ENCODE measurements around the gene ANXA11.
"Not testable (repeated sequence)": the region's sequence is repeated elsewhere in the genome, so short reads cannot be mapped to it uniquely, and the experiment has no call there.

DNA sequence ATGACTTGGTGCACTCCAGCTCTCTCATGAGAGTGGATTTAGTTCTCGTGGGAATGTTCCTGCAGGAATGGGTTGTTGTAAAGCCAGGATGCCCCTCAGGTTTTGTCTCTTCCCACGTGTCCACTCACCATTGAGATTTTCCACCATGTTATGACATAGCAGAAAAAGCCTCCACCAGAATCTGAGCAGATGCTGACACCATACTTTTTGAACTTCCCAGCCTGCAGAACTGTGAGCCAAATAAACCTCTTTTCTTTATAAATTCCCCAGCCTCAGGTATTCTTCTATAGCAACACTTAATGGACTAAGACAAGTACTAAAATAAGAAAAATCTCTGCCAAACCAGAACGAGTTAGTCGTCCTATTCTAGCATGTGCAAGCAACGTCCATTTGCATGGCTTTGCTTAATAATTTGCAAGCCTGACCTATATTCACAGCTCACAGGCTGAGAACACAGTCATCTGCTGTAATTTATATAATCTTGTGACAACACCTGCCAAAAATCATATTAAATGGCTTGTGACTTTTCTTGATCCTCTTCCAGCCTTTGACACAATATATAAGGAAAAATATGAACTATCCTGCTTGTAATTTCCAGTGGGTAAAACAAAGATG lies 9.1 kb upstream of the ANXA11 start:
- TF ChIP-seq, protein P1, sequence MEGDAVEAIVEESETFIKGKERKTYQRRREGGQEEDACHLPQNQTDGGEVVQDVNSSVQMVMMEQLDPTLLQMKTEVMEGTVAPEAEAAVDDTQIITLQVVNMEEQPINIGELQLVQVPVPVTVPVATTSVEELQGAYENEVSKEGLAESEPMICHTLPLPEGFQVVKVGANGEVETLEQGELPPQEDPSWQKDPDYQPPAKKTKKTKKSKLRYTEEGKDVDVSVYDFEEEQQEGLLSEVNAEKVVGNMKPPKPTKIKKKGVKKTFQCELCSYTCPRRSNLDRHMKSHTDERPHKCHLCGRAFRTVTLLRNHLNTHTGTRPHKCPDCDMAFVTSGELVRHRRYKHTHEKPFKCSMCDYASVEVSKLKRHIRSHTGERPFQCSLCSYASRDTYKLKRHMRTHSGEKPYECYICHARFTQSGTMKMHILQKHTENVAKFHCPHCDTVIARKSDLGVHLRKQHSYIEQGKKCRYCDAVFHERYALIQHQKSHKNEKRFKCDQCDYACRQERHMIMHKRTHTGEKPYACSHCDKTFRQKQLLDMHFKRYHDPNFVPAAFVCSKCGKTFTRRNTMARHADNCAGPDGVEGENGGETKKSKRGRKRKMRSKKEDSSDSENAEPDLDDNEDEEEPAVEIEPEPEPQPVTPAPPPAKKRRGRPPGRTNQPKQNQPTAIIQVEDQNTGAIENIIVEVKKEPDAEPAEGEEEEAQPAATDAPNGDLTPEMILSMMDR (conservative IDR thresholded peaks at IDR 0.05; ENCODE audit: low read length) = not testable (repeated sequence)
- TF ChIP-seq EZH2phosphoT487 (IDR thresholded peaks at IDR 0.05; ENCODE audit: borderline replicate concordance, low read depth, low read length) = not testable (repeated sequence)

All from OCI-LY7 (cell line).